Cardiac fibroblast (primary cell): Measurements from ENCODE around the gene MORN4.

Experiments used
- DNase-seq, 2 donors: peaks; one replicate each; pipeline versions ENCODE4 v3.0.0 to v3.0.0-alpha.2; 2010; ENCODE audit warnings: low read depth in 2 of 2
- H3K4me3 ChIP-seq, 2 donors: replicated peaks in 1 of 2; 1 replicate in 1 of 2; 2 replicates in 1 of 2; pipeline ENCODE4 v1.5.1; 2011; ENCODE audit warnings: low read depth in 2 of 2, low read length in 2 of 2, mild to moderate bottlenecking in 2 of 2, moderate library complexity in 1 of 2
- TF ChIP-seq, protein P1 (sequence below): IDR thresholded peaks from one replicate; pipeline ENCODE4 v1.5.1; 2011; ENCODE audit warnings: low read depth, mild to moderate bottlenecking, low read length, inconsistent platforms

MORN4 gene

DNA sequence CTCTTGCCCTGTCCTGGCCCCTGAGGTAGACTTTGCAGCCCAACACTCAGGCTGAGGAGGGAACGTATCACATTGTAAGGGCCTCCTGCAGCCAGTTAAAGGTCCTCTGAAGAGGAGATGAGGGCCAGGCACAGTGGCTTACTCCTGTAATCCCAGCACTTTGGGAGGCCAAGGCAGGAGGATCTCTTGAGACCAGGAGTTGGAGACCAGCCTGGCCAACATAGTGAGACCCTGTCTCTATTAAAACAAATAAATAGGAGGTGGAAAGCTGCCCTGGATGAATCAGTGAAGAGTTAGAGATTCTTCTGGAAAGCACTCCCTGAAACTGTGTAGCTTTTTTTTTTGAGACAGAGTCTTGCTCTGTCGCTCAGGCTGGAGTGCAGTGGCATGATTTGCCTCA lies 46.1 kb downstream of the MORN4 start:
- H3K4me3 ChIP-seq: no peak overlapping the region
- TF ChIP-seq, protein P1, sequence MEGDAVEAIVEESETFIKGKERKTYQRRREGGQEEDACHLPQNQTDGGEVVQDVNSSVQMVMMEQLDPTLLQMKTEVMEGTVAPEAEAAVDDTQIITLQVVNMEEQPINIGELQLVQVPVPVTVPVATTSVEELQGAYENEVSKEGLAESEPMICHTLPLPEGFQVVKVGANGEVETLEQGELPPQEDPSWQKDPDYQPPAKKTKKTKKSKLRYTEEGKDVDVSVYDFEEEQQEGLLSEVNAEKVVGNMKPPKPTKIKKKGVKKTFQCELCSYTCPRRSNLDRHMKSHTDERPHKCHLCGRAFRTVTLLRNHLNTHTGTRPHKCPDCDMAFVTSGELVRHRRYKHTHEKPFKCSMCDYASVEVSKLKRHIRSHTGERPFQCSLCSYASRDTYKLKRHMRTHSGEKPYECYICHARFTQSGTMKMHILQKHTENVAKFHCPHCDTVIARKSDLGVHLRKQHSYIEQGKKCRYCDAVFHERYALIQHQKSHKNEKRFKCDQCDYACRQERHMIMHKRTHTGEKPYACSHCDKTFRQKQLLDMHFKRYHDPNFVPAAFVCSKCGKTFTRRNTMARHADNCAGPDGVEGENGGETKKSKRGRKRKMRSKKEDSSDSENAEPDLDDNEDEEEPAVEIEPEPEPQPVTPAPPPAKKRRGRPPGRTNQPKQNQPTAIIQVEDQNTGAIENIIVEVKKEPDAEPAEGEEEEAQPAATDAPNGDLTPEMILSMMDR: no peak
- DNase-seq: no peak

DNA sequence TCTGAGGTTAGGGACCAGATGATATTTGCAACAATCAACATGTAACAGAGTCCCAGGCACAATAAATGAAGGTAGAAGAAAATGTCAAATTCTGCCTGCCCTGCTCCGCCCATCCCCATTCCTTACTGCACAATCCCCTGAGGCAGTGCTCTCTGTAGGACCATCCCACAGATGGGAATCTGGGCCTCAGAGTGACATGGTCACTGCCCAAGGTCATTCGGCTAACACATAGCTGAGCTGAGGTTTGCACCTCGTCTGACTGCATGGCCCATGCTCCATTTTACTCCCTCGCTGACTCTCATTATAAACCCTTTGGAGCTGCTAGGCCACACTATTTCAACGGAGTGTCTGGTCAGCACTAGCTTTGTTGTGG lies 47.9 kb downstream of the MORN4 start:
- TF ChIP-seq, protein P1: no peak
- DNase-seq: no peak
- H3K4me3 ChIP-seq: no peak overlapping the region

DNA sequence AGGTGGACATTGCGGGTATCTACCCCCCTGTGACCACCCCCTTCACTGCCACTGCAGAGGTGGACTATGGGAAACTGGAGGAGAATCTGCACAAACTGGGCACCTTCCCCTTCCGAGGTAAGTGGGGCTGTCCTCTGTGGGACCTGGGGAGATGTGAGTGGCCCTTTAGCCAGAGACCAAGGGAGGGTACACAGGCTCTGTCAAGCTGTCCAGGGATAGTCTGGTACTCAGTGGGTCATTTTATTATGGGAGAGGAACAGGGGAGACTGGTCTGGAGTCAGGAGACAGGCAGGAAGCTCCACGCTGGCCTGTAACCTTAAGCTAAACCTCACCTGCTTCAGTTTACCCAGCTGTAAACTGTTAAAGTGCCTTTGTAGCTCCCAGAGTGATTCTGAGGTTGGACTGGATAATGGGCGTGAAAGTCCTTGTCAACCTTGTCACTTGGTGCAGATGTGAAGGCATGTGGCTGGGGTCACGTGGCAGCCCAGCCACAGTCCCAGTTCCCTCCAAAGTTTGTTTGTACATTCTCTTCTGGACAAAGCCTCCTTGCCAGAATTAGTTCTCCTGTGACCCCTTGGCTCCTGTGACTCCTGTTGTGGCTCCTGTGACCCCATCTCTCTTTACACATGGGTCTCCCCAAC lies 48.4 kb downstream of the MORN4 start:
- TF ChIP-seq, protein P1: no peak
- DNase-seq: no peak
- no peak overlapping the region for H3K4me3 ChIP-seq

DNA sequence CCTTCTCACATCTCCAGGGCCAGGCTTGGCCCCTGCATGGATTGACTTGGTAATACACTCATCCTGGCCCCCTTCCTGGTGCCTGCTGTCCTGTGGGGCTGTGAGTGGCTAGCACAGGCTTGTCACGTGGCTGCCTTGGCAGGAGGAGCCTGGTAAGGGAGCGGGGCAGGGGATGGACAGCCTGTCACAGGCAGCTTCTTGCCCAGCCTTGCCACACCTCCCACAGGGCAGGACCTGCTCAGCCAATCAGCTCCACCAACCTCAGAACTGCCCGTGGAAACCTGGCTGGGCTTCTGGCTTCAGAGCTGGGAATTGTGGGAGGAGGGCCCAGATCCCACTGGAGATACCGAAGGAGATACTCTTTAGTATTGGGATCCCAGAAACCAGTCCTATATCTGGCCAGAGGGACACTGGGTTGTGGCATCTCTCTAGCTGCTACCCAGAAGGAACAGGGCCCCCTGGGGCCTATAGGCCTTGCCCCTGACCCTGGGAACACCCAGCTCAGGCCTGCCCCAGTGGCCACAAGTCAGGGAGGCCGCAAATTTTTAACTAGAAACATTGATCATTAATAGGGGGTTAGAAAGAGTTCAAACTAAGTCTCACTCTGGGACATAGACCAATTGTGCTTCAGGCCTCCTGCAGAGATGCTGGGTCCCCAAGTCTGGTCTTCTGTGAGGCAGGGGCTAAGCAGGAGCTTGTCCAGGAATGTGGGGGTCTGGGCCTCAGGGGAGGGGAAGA lies 49.1 kb downstream of the MORN4 start, which contains the start of gene HOGA1:
Gene HOGA1 (plus strand): TSS at position 330 of the 738 bp plus-strand sequence. CDS start 315 bp downstream, at position 645.
- no peak within 1 kb of the TSS for H3K4me3 ChIP-seq
- TF ChIP-seq, protein P1: no peak
- peak; percentile 37 to 72 for DNase-seq

DNA sequence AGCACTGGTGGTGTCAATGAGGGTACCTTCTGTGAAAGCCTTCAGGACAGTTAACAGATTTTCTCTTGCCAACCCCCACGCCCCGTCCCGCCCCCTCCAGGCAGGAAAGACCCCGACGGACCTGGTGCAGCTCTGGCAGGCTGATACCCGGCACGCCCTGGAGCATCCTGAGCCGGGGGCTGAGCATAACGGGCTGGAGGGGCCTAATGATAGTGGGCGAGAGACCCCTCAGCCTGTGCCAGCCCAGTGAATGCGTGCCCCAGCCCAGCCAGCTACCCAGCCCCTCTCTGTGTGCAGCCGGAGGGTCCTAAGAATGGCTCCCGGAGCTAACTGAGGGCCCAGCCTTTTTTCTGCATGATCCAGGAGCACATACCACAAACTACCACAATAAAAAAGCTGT lies 49.8 kb downstream of the MORN4 start:
- TF ChIP-seq, protein P1: no peak
- no peak for DNase-seq
- no peak overlapping the region for H3K4me3 ChIP-seq

DNA sequence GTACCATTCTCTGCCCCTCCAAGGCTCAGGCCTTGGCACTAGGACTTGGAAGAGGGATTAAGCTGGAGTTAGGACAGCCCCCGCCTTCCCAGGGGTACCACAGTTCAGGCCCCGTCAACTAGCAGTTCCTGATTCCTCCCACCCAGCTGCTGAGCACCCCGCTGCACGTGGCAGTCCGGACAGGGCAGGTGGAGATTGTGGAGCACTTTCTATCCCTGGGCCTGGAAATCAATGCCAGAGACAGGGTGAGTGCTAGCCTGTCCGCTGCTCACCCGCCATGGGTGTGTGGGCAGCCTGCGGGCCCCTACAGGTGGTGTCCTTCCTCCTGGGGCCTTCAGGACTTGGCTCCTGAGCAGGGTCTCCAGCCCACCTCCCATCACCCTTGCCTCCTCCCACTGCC lies 51.1 kb downstream of the MORN4 start:
- no peak overlapping the region for H3K4me3 ChIP-seq
- TF ChIP-seq, protein P1: no peak
- no peak for DNase-seq
